SJSA1 (cell line): Measurements from ENCODE around the gene USP26. TPM values are rescaled to one million over a fixed set of nuclear protein-coding genes. Genes with fewer than 3 reads are reported as not detected.
"Not testable (repeated sequence)": the region's sequence is repeated elsewhere in the genome, so short reads cannot be mapped to it uniquely, and the experiment has no call there.

Experiments
- DNase-seq, 2 experiments: peaks; one replicate each; pipeline ENCODE4 v3.0.0-alpha.2; 2015 to 2020; ENCODE audit warnings: low spot score in 2 of 2, low read depth in 1 of 2
- H3K27ac ChIP-seq: fragments of 250-450 bp; sonication (Bioruptor Pico); 2 replicates; pipeline ENCODE4 v1.5.1; 2020; ENCODE audit warnings: mild to moderate bottlenecking, moderate library complexity
- H3K27me3 ChIP-seq: fragments of 250-450 bp; sonication (Bioruptor Pico); replicated peaks from 2 replicates; pipeline ENCODE4 v1.5.1; 2020; ENCODE audit warnings: mild to moderate bottlenecking, moderate library complexity
- H3K36me3 ChIP-seq: fragments of 250-450 bp; sonication (Bioruptor Pico); 2 replicates; pipeline ENCODE4 v1.5.1; 2020; ENCODE audit warnings: mild to moderate bottlenecking
- H3K4me1 ChIP-seq: fragments of 250-450 bp; sonication (Bioruptor Pico); replicated peaks from 2 replicates; pipeline ENCODE4 v1.6.1; 2021; ENCODE audit warnings: mild to moderate bottlenecking
- H3K4me3 ChIP-seq: fragments of 250-450 bp; sonication (Bioruptor Pico); 2 replicates; pipeline ENCODE4 v1.5.1; 2020; ENCODE audit warnings: mild to moderate bottlenecking
- H3K9me3 ChIP-seq: fragments of 250-450 bp; sonication (Bioruptor Pico); replicated peaks from 2 replicates; pipeline ENCODE4 v1.5.1; 2020; ENCODE audit warnings: mild to moderate bottlenecking
- total RNA-seq: library from RNA; depleted of rRNA; stranded (reverse); fragments of >200 nt; shearing (Covaris generic); gene quantifications from 2 replicates; pipeline ENCODE4 v1.2.3, GENCODE V29; 2014

Gene USP26
- total RNA-seq, 1 experiment from 2014 or later = not detected

- Histone ChIP-seq H3K36me3 (no peaks in the 10 kb centered on the region), H3K4me3 (no peak overlapping the region), H3K27me3 (no peaks in the 10 kb centered on the region), H3K4me1 (peaks cover 11% of the 10 kb centered on the region), H3K27ac (no peak overlapping the region), H3K9me3 (no peaks in the 10 kb centered on the region)
- DNase-seq = no peak
These were observed 42.0 kb downstream of the USP26 start for GRCh38 chrX:133054761-133055405.

- no peak overlapping the region for H3K4me3 ChIP-seq
- 0 out of 2 replicates have a peak overlapping the region, but pooled peaks have one; percentile 31 for H3K27ac ChIP-seq
- H3K4me1 ChIP-seq = peaks cover 11% of the 10 kb centered on the region
- H3K27me3 ChIP-seq = no peaks in the 10 kb centered on the region
- DNase-seq = peak in 1 of 2 experiments; percentile 24
- no peaks in the 10 kb centered on the region for H3K9me3 ChIP-seq
- no peaks in the 10 kb centered on the region for H3K36me3 ChIP-seq
These were observed 42.9 kb downstream of the USP26 start for GRCh38 chrX:133053861-133054598.

GRCh38 chrX:133048751-133049150 lies 48.2 kb downstream of the USP26 start:
- H3K4me1 ChIP-seq = peaks cover 3% of the 10 kb centered on the region
- H3K36me3 ChIP-seq = no peaks in the 10 kb centered on the region
- DNase-seq = no peak

GRCh38 chrX:133046601-133047000 lies 50.3 kb downstream of the USP26 start:
- Histone ChIP-seq H3K27ac (no peak overlapping the region), H3K9me3 (no peaks in the 10 kb centered on the region), H3K36me3 (no peaks in the 10 kb centered on the region), H3K4me1 (no peaks in the 10 kb centered on the region), H3K4me3 (no peak overlapping the region), H3K27me3 (no peaks in the 10 kb centered on the region)
- DNase-seq = no peak

More at GRCh38 chrX:133048751-133049150, 48.2 kb downstream of the USP26 start:
- H3K9me3 ChIP-seq = no peaks in the 10 kb centered on the region
- H3K27me3 ChIP-seq = no peaks in the 10 kb centered on the region
- H3K4me3 ChIP-seq = no peak overlapping the region
- H3K27ac ChIP-seq = no peak overlapping the region

- Histone ChIP-seq H3K4me3 (no peak overlapping the region), H3K36me3 (no peaks in the 10 kb centered on the region), H3K4me1 (no peaks in the 10 kb centered on the region), H3K9me3 (no peaks in the 10 kb centered on the region), H3K27ac (no peak overlapping the region), H3K27me3 (no peaks in the 10 kb centered on the region)
- peak in 1 of 2 experiments; percentile 1 for DNase-seq
These were observed 50.9 kb downstream of the USP26 start for GRCh38 chrX:133045986-133046385.

- H3K27me3 ChIP-seq, H3K9me3 ChIP-seq: not testable (repeated sequence)
These were observed 52.6 kb downstream of the USP26 start for GRCh38 chrX:133044145-133044786.

GRCh38 chrX:133042260-133042659 lies 54.6 kb downstream of the USP26 start:
- no peak overlapping the region for H3K27ac ChIP-seq
- H3K9me3 ChIP-seq = no peaks in the 10 kb centered on the region
- no peaks in the 10 kb centered on the region for H3K4me1 ChIP-seq
- no peak for DNase-seq
- no peaks in the 10 kb centered on the region for H3K36me3 ChIP-seq
- H3K27me3 ChIP-seq = no peaks in the 10 kb centered on the region
- H3K4me3 ChIP-seq = no peak overlapping the region

More at GRCh38 chrX:133044145-133044786, 52.6 kb downstream of the USP26 start:
- H3K36me3 ChIP-seq, DNase-seq, H3K27ac ChIP-seq, H3K4me1 ChIP-seq, H3K4me3 ChIP-seq: not testable (repeated sequence)

GRCh38 chrX:133033010-133033409 lies 63.9 kb downstream of the USP26 start:
- Histone ChIP-seq H3K4me1 (no peaks in the 10 kb centered on the region), H3K4me3 (no peak overlapping the region), H3K9me3 (no peaks in the 10 kb centered on the region), H3K36me3 (no peaks in the 10 kb centered on the region), H3K27ac (no peak overlapping the region), H3K27me3 (no peaks in the 10 kb centered on the region)
- DNase-seq = no peak

GRCh38 chrX:133018229-133018628 lies 78.7 kb downstream of the USP26 start:
- H3K4me1 ChIP-seq = no peaks in the 10 kb centered on the region
- H3K27ac ChIP-seq = no peak overlapping the region
- DNase-seq = no peak
- H3K27me3 ChIP-seq = no peaks in the 10 kb centered on the region
- H3K9me3 ChIP-seq = no peaks in the 10 kb centered on the region
- no peaks in the 10 kb centered on the region for H3K36me3 ChIP-seq
- no peak overlapping the region for H3K4me3 ChIP-seq

GRCh38 chrX:133007458-133007857 lies 89.5 kb downstream of the USP26 start:
- DNase-seq = no peak
- Histone ChIP-seq H3K27me3 (no peaks in the 10 kb centered on the region), H3K4me1 (no peaks in the 10 kb centered on the region), H3K27ac (no peak overlapping the region), H3K4me3 (no peak overlapping the region), H3K9me3 (no peaks in the 10 kb centered on the region), H3K36me3 (no peaks in the 10 kb centered on the region)

GRCh38 chrX:133005616-133006015 lies 91.3 kb downstream of the USP26 start:
- Histone ChIP-seq H3K36me3 (no peaks in the 10 kb centered on the region), H3K27me3 (no peaks in the 10 kb centered on the region), H3K4me1 (no peaks in the 10 kb centered on the region), H3K4me3 (no peak overlapping the region), H3K27ac (no peak overlapping the region), H3K9me3 (no peaks in the 10 kb centered on the region)
- no peak for DNase-seq

- Histone ChIP-seq H3K4me1 (no peaks in the 10 kb centered on the region), H3K9me3 (no peaks in the 10 kb centered on the region), H3K4me3 (no peak overlapping the region), H3K27me3 (no peaks in the 10 kb centered on the region), H3K27ac (no peak overlapping the region), H3K36me3 (no peaks in the 10 kb centered on the region)
- DNase-seq = peak in 1 of 2 experiments; percentile 4
These were observed 91.9 kb downstream of the USP26 start for GRCh38 chrX:133005042-133005441.

- no peaks in the 10 kb centered on the region for H3K36me3 ChIP-seq
- no peaks in the 10 kb centered on the region for H3K4me1 ChIP-seq
- H3K9me3 ChIP-seq = no peaks in the 10 kb centered on the region
- no peak overlapping the region for H3K4me3 ChIP-seq
- no peak overlapping the region for H3K27ac ChIP-seq
- DNase-seq = no peak
- no peaks in the 10 kb centered on the region for H3K27me3 ChIP-seq
These were observed 97.7 kb downstream of the USP26 start for GRCh38 chrX:132999209-132999608.

GRCh38 chrX:132990835-132991234 lies 106.1 kb downstream of the USP26 start:
- Histone ChIP-seq H3K27me3 (no peaks in the 10 kb centered on the region), H3K4me1 (no peaks in the 10 kb centered on the region), H3K4me3 (no peak overlapping the region), H3K27ac (no peak overlapping the region), H3K9me3 (no peaks in the 10 kb centered on the region), H3K36me3 (no peaks in the 10 kb centered on the region)
- no peak for DNase-seq
